SK-N-DZ (cell line): Measurements from ENCODE around the gene RERE.
"Not testable (repeated sequence)": the region's sequence is repeated elsewhere in the genome, so short reads cannot be mapped to it uniquely, and the experiment has no call there.

Source experiments
- DNase-seq: peaks from one replicate; pipeline ENCODE4 v3.0.0-alpha.2; 2015; ENCODE audit warnings: low spot score

RERE gene

GRCh38 chr1:8458607-8459006 is 358.8 kb downstream of the RERE start:
- no peak for DNase-seq

GRCh38 chr1:8457760-8458381 is 359.6 kb downstream of the RERE start:
- no peak for DNase-seq

- no peak for DNase-seq
Observed at GRCh38 chr1:8456991-8457390, 360.4 kb downstream of the RERE start.

- DNase-seq: no peak
Observed at GRCh38 chr1:8456308-8456912, 361.0 kb downstream of the RERE start.

GRCh38 chr1:8455700-8456307 is 361.6 kb downstream of the RERE start:
- no peak for DNase-seq

- no peak for DNase-seq
Observed at GRCh38 chr1:8450312-8450711, 367.1 kb downstream of the RERE start.

GRCh38 chr1:8448911-8449661 is 368.4 kb downstream of the RERE start:
- no peak for DNase-seq

GRCh38 chr1:8448505-8448904 is 368.9 kb downstream of the RERE start:
- DNase-seq: not testable (repeated sequence)

- no peak for DNase-seq
Observed at GRCh38 chr1:8447616-8448150, 369.8 kb downstream of the RERE start.

GRCh38 chr1:8446119-8446518 is 371.3 kb downstream of the RERE start:
- DNase-seq: not testable (repeated sequence)

- DNase-seq: no peak
Observed at GRCh38 chr1:8443558-8444194, 373.8 kb downstream of the RERE start.

DNA sequence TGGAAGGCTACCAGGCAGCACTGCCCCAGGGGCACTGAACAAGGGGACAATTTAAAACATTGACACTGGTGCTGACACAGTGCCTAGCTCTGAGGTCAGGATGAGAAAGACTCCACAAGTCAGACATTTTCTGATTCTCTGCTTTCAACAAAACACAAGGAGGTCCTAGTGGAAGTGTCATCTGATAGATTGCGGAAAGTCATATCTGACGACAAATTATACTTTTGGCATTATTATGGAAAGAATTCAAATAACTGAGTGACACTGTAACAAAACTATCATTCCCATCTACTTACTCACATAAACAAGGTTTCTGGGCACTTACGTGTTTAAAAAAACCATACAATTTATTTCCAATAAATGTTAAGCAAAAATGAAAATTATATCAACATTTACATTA is 376.0 kb downstream of the RERE start:
- no peak for DNase-seq

- DNase-seq: peak; percentile 33
Observed at GRCh38 chr1:8439015-8439702, 378.3 kb downstream of the RERE start.

DNA sequence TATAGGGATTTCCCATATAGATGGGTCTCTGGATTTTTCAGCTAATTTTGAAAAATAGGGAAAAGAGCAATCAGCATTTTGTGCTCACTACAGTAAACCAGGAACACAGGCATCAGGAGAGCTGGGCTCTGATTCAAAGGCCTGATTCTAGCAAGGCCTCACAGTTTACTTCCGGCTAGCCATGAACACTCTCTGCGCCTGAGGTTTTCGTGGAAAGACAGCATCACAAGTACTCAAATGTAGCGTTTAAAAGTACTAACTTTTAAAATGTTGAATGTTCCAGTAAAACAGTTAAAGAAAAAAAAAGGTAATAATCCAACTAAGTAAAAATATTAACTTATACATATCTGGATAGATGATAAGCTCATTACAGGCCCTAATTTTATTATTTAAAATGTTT is 379.0 kb downstream of the RERE start:
- DNase-seq: no peak

- DNase-seq: no peak
Observed at GRCh38 chr1:8437347-8437746, 380.1 kb downstream of the RERE start.

DNA sequence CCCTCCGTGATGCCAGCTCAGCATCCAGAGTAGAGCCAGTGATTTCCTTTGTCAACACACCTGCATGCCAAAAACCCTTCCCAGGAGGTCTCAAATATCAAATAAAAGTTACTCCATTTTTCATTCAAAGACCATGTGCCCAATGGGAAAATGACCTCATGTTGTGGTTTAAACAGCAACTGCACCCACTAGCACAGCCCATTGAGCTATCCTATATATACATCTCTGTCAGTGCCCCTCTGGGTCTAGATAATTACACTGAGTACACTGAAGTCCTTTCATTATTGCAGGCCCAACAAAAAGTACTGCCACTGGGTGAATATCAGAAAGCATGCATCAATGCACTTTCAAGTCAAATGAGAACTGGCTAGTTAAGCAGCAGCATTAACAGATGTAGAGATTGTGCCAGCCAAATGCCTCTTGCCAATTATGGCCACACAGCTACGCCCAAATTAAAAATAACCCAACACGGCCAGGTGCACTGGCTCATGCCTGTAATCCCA is 381.8 kb downstream of the RERE start:
- DNase-seq: no peak

- DNase-seq: no peak
Observed at GRCh38 chr1:8434101-8434500, 383.3 kb downstream of the RERE start.

DNA sequence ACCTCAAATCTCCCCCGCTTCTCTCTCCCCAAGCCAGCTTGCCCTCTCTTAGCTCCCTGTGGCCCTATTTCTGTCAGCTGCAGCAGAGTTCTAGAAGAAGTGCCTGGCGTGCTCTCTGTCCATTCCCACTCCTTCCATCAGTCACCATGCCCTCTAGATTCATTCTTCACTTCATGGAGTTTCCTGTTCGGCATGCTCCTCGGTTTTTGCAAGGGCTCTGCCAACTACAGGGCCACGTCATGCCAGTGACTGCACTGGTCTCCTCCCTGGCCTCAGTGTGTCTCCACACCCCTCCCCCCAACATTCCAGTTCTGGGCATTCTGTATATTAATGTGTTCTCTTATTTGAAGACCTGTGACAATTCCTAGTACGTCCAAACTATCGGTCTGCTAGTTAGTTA is 385.7 kb downstream of the RERE start:
- DNase-seq: no peak

GRCh38 chr1:8431019-8431418 is 386.4 kb downstream of the RERE start:
- peak; percentile 9 for DNase-seq

- DNase-seq: no peak
Observed at GRCh38 chr1:8430476-8430875, 387.0 kb downstream of the RERE start.

GRCh38 chr1:8429549-8430110 is 387.8 kb downstream of the RERE start:
- DNase-seq: no peak
